Ovary (tissue), 9 donors: ENCODE measurements around the gene WBP1L. TPM values are rescaled to one million over a fixed set of nuclear protein-coding genes. Genes with fewer than 3 reads are reported as not detected.
"Not testable (repeated sequence)": the region's sequence is repeated elsewhere in the genome, so short reads cannot be mapped to it uniquely, and the experiment has no call there.

Experiments
- DNase-seq, 5 donors: peaks; one replicate each; pipeline ENCODE4 v3.0.0-alpha.2; 2019 to 2020
- H3K27ac ChIP-seq, 2 donors: fragments of 200-600 bp; one replicate each; pipeline versions ENCODE4 v1.5.1 to v1.8.0; 2019 to 2022
- H3K27me3 ChIP-seq: fragments of 200-600 bp; one replicate; pipeline ENCODE4 v1.8.0; 2022
- H3K36me3 ChIP-seq: fragments of 200-600 bp; sonication (generic); one replicate; pipeline ENCODE4 v1.5.1; 2019
- H3K4me1 ChIP-seq: one replicate; pipeline ENCODE4 v1.8.1; 2013; ENCODE audit warnings: mild to moderate bottlenecking, moderate library complexity; ENCODE audit not compliant: insufficient read depth
- H3K4me3 ChIP-seq: fragments of 200-600 bp; sonication (generic); one replicate; pipeline ENCODE4 v1.5.1; 2017
- H3K9me3 ChIP-seq, 2 donors: fragments of 200-600 bp in 1 of 2; sonication (generic) in 1 of 2; one replicate each; pipeline versions ENCODE4 v1.5.1 to v1.8.1; 2013 to 2019; ENCODE audit warnings: mild to moderate bottlenecking in 1 of 2, moderate library complexity in 1 of 2
- CTCF ChIP-seq, 3 donors: fragments of 450-650 bp in 2 of 3; fragments of 200-600 bp in 1 of 3; IDR thresholded peaks; one replicate each; pipeline versions ENCODE4 v1.5.1 to v1.8.0; 2016 to 2022; ENCODE audit warnings: antibody characterized with exemption in 3 of 3, mild to moderate bottlenecking in 1 of 3
- EP300 ChIP-seq: sonication (generic); formaldehyde crosslinking; IDR thresholded peaks from one replicate; pipeline ENCODE4 v1.6.1; 2017; ENCODE audit warnings: antibody characterized with exemption
- POLR2A ChIP-seq: fragments of 450-650 bp; IDR thresholded peaks from one replicate; pipeline ENCODE4 v1.6.1; 2017; ENCODE audit warnings: antibody characterized with exemption, mild to moderate bottlenecking, moderate library complexity
- WGBS, 3 donors: extraction: QIAGEN DNeasy Blood & Tissue Kit in 1 of 3; methylation state at CpG; one replicate each; pipeline versions ENCODE4 v1.1.5 to v1.1.7; 2013 to 2017; 5-methylcytosine and 5-hydroxymethylcytosine counted together
- intact Hi-C, 4 donors: fragments of 100-400 bp; cut with DNase I; formaldehyde crosslinking; loops; one replicate each; pipeline versions ENCODE4 v1.11.0 to v1.15.1; 2022 to 2023
- polyA plus RNA-seq, 2 donors: library from polyadenylated mRNA; stranded (reverse); fragments of 200-250 nt in 1 of 2; fragments of 350-450 nt in 1 of 2; fragmentation: Illumina TruSeq in 1 of 2; extraction: RNeasy Lipid Tissue Mini Kit (QIAGEN cat#74804) in 1 of 2; gene quantifications; one replicate each; pipeline ENCODE4 v1.2.3, GENCODE V29; 2013 to 2014
- total RNA-seq, 7 donors: library from RNA; depleted of rRNA in 2 of 7; stranded (reverse); fragments of >200 nt in 2 of 7; fragmentation: NEBNext Ultra II Directional in 3 of 7; extraction: Animal tissue kit (Norgen Biotek cat#: 25700) in 3 of 7; gene quantifications; one replicate each; pipeline versions ENCODE4 v1.1.0 to v1.2.4, GENCODE V29; 2016 to 2023
- donor health status: DM: no; HTN: no; CAD: no; lungs with moderate emphysema.
- donor health status: DM: no; HTN: no; CAD: no.
- donor health status: Bipolar disorder and iron deficiency.
- donor health status: DM: yes; HTN: yes; CAD: no.
- donor health status: DM: no; HTN: no; CAD: no.
- donor health status: DM: yes; HTN: yes; CAD: no.

Gene WBP1L
- total and polyA plus RNA-seq, 9 donors: 40.6 to 71.8 (median 51.1) TPM

GRCh38 chr10:102713539-102713813, 30.3 kb upstream of the WBP1L start:
- H3K36me3 ChIP-seq: no peaks in the 10 kb centered on the region
- H3K27me3 ChIP-seq: no peaks in the 10 kb centered on the region
- peak overlapping the region; percentile 67 for H3K4me3 ChIP-seq
- peaks cover 12% of the 10 kb centered on the region for H3K4me1 ChIP-seq
- H3K9me3 ChIP-seq: no peaks in the 10 kb centered on the region
- intact Hi-C loops: loop anchor here in 2 of 4 donors (5.0 to 10.0 kb wide), 4 partner anchors 36 to 209 kb away; partner anchors contain the start of genes ACTR1A (in 1 of the 2), SUFU (in 1 of the 2) and TRIM8 (in 1 of the 2)
- WGBS, 3 donors: 0 to 1% (median 0%) methylated on average over 13 of the region's 13 CpGs
- peak overlapping the region; percentile 82 to 90 for H3K27ac ChIP-seq
- peak in 1 of 3 donors; percentile 50 for TF ChIP-seq CTCF (IDR thresholded peaks at IDR 0.05)
- TF ChIP-seq EP300: no peak
- DNase-seq: no peak

- Histone ChIP-seq H3K9me3 (no peaks in the 10 kb centered on the region), H3K27ac (peak within 1 kb of the TSS; percentile 82 to 90), H3K36me3 (no peaks in the 10 kb centered on the region), H3K27me3 (no peaks in the 10 kb centered on the region), H3K4me3 (peak within 1 kb of the TSS; percentile 67), H3K4me1 (peaks cover 11% of the 10 kb centered on the region)
- WGBS, 3 donors: 0% methylated on average over 43 to 62 of the region's 62 CpGs
- peak; percentile 97 to 99 (median 98) for DNase-seq
- TF ChIP-seq CTCF (IDR thresholded peaks at IDR 0.05) (peak in 2 of 3 donors; percentile 37 to 52), POLR2A (peak; percentile 86), EP300 (peak; percentile 39)
- intact Hi-C loops: loop anchor here in 3 of 4 donors (2.0 to 10.0 kb wide), 5 partner anchors 37 to 209 kb away; partner anchors contain the start of genes TRIM8 (in 2 of the 3), ACTR1A (in 1 of the 3) and SUFU (in 1 of the 3)
Measured at GRCh38 chr10:102713814-102714620, 29.7 kb upstream of the WBP1L start, which contains the start of gene ARL3. TSS of gene ARL3 (minus strand) at chr10:102714397. CDS start at chr10:102714275, 122 bp downstream.

- TF ChIP-seq POLR2A: no peak
- TF ChIP-seq CTCF (IDR thresholded peaks at IDR 0.05): no peak
- TF ChIP-seq EP300: no peak
- Histone ChIP-seq H3K27me3 (no peaks in the 10 kb centered on the region), H3K9me3 (no peaks in the 10 kb centered on the region), H3K27ac (peak within 1 kb of the TSS; percentile 82 to 90), H3K4me1 (peaks cover 10% of the 10 kb centered on the region), H3K4me3 (peak within 1 kb of the TSS; percentile 67), H3K36me3 (no peaks in the 10 kb centered on the region)
- no peak for DNase-seq
- WGBS, 3 donors: 1 to 4% (median 3%) methylated on average over 38 to 46 of the region's 46 CpGs
- intact Hi-C loops: loop anchor here in 3 of 4 donors (2.0 to 10.0 kb wide), 5 partner anchors 38 to 210 kb away; partner anchors contain the start of genes TRIM8 (in 2 of the 3), ACTR1A (in 1 of the 3) and SUFU (in 1 of the 3)
Measured at GRCh38 chr10:102714621-102715455, 28.9 kb upstream of the WBP1L start, which contains the start of gene SFXN2. TSS of gene SFXN2 (plus strand) at chr10:102714636. CDS start at chr10:102726637, 12,001 bp downstream.

- Histone ChIP-seq H3K27ac (peak overlapping the region in 1 of 2 donors; percentile 74), H3K9me3 (no peaks in the 10 kb centered on the region), H3K4me3 (no peak overlapping the region), H3K27me3 (no peaks in the 10 kb centered on the region), H3K36me3 (no peaks in the 10 kb centered on the region), H3K4me1 (peaks cover 12% of the 10 kb centered on the region)
- 75 to 83% (median 78%) methylated on average over 1 of the region's 1 CpG for WGBS, 3 donors
- DNase-seq: no peak
- intact Hi-C loops: loop anchor here in 3 of 4 donors (2.0 to 10.0 kb wide), 3 partner anchors 71 to 211 kb away; partner anchors contain the start of genes TRIM8 (in 2 of the 3), ACTR1A (in 1 of the 3) and SUFU (in 1 of the 3)
- TF ChIP-seq CTCF (IDR thresholded peaks at IDR 0.05) (no peak), POLR2A (no peak), EP300 (no peak)
Measured at GRCh38 chr10:102715880-102716279, 27.9 kb upstream of the WBP1L start.

GRCh38 chr10:102716900-102717565, 26.7 kb upstream of the WBP1L start:
- H3K4me1 ChIP-seq: peaks cover 12% of the 10 kb centered on the region
- intact Hi-C loops: loop anchor here in 2 of 4 donors (10.0 kb wide), 2 partner anchors 72 to 212 kb away; partner anchors contain the start of genes ACTR1A (in 1 of the 2), SUFU (in 1 of the 2) and TRIM8 (in 1 of the 2)

More at GRCh38 chr10:102716900-102717565, 26.7 kb upstream of the WBP1L start:
- not testable (repeated sequence) for DNase-seq, H3K9me3 ChIP-seq, H3K36me3 ChIP-seq, H3K4me3 ChIP-seq, H3K27ac ChIP-seq, H3K27me3 ChIP-seq
- WGBS, 3 donors: 91 to 95% (median 94%) methylated on average over 18 of the region's 18 CpGs
